GM19099 (cell line): ENCODE results near the gene MS4A5.

Source experiments
- POLR2A ChIP-seq: IDR thresholded peaks from 3 replicates; pipeline ENCODE4 v1.6.1; 2011; ENCODE audit warnings: low read depth; ENCODE audit not compliant: insufficient read length; ENCODE audit errors: extremely low read depth

Gene MS4A5

DNA sequence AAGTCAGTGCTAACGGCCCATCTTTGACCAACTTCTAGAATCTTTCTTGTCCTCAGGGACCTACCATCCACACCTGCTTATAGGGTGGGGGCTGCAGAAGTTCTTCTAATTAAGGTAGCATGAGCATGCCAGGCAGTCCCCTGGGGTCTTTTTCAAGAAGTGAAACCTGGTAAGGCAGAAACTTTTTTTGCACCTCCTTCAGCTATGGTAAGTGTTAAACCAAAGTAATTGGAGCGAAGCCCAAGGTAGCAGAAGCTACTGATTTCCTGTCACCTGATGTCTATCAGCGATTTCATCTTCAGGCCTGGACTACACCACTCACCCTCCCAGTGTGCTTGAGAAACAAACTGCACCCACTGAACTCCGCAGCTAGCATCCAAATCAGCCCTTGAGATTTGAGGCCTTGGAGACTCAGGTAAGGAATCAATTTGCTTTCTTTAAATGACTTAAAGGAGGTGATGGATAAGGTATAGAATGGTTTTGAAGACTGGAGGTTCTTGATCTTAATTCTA, 26.2 kb downstream of the MS4A5 start, which contains the start of gene MS4A1:
Gene MS4A1, plus strand, starts transcription at position 317 of the 512 bp plus-strand sequence. CDS start 6,528 bp downstream, outside the sequence.
- TF ChIP-seq POLR2A: peak; percentile 89

DNA sequence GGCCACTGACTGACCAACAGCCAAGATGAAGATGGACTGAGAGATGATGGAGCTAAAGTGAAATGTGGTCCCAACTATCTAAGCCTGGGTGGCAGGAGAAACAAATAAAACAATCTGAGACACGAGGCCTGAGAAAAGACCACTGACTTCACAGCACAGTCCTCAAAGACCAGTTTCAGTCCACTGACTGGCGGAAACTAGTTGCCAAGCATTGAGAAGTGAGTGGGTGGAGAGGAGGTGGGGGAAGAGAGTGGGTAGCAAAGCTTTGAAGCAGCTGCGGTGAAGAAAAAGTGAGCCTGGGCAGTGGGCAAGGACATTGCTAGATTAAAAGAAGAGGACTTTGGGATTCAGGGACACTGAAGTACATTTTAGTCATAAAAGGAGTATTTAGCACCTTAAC, 28.2 kb downstream of the MS4A5 start:
- peak; percentile 65 for TF ChIP-seq POLR2A

DNA sequence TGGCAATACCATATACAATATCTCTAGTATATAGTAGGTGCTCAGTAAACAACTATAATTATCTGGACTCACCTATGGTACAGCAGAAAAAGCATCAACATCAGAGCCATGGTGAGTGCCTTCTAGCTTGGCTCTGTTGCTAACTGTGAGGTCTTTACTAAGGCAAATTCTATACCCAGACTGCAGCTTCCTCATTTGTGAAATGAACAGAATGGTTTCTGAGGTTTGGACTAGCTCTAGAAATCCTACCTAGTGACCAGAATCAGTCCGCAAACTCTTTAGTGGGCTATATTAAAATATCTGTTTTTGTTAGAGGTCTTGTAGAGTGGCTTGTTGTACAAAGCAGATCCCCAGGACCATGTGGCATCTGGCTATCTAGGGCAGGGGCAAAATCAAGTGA, 30.0 kb downstream of the MS4A5 start:
- TF ChIP-seq POLR2A: no peak

DNA sequence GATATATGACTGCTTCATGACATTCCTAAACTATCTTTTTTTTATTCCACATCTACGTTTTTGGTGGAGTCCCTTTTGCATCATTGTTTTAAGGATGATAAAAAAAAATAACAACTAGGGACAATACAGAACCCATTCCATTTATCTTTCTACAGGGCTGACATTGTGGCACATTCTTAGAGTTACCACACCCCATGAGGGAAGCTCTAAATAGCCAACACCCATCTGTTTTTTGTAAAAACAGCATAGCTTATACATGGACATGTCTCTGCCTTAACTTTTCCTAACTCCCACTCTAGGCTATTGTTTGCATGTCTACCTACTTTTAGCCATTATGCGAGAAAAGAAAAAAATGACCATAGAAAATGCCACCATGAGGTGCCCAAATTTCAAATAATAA, 39.5 kb downstream of the MS4A5 start:
- TF ChIP-seq POLR2A: no peak

DNA sequence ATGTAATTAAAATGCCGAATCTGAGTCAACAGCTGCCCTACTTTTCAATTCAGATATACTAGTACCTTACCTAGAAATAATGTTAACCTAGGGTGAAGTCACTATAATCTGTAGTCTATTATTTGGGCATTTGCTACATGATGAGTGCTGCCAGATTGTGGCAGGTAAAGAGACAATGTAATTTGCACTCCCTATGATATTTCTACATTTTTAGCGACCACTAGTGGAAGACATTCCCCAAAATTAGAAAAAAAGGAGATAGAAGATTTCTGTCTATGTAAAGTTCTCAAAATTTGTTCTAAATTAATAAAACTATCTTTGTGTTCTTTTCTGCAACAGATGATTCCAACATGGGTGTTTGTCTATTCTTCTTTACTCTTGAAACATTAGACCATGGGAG, 40.4 kb downstream of the MS4A5 start:
- TF ChIP-seq POLR2A: no peak

DNA sequence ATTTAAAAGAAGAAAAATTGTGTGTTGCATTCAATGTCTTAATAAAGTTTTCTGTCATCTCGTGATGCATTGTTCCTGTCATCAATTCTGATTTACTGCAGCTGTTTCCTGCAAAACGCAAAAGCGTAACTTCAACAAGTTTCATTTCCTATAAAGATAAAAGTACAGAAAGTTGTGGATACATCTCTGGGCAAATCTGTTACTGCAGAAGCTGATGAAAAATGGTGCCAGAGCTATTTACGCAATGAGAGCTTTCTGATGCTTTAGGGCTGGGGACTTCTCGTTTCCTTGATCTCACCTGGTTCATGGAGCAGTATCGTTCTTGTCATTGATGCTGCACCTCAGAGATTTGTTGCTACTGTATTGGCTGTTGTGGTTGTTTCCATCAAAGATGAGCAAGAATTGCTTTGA, 47.7 kb downstream of the MS4A5 start:
- no peak for TF ChIP-seq POLR2A

DNA sequence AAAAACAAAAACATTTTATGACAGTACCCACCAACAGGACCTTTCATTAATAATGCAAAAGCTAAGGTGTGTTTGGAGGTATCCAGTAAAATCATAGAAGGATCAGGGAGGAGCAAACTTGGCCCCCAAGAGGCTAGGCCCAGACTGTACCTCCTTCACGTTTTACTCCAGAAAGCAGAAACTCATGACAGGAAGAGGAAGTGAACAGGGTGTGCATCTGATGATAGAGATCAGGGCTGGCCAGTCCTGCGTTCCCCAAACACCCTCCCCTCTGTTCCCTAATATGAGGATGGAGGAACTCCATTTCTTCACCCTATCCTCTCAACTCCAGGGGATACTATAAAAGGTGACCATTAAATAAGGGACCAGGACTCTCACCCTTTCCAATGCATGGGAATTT, 53.0 kb downstream of the MS4A5 start:
- peak; percentile 35 for TF ChIP-seq POLR2A

DNA sequence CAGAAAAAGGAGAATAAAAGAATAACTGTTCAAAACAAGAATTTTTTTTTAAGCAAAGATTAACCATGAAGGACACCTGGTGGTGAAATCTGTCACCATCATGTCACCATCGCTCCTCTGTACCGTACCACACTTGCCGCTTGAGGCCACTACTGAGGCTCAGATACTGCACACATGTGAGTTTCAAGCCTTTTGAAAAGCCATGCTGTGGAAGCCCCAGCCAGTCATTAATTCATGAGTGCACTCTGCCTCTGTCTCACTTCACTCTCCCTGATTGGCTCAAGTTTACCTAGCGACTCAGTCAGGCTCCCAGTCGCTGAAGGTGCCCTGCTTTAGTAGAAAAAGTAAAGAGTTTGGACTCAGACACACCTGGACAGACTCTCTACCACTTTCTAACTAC, 56.6 kb downstream of the MS4A5 start:
- no peak for TF ChIP-seq POLR2A

DNA sequence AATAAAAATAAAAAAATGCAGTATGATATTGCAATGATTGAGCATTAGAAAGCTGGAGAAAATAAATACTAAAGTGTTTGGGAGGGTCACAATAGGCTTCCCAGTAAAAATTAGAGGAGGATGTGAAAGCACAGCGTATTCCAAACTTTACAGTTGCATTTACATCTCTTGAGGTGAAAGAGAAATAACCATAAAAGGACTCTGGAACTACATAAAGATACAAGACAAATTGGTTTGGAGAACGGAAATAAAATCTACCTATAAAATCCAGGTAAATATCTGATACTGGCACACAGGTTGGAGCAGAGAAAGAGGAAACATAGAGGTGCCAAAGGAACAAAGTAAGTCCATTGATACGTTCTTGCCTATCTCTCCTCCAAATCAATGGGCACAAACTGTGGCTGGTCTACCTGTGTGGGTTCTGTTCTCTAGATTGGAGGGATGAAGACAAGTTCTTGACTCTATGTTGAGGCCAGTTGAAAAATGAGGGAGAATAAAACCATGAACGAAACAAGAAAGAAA, 63.2 kb downstream of the MS4A5 start, which contains the start of gene MS4A12:
Gene MS4A12, plus strand, starts transcription at position 291 of the 522 bp plus-strand sequence. CDS start 4,541 bp downstream, outside the sequence.
- TF ChIP-seq POLR2A: no peak

DNA sequence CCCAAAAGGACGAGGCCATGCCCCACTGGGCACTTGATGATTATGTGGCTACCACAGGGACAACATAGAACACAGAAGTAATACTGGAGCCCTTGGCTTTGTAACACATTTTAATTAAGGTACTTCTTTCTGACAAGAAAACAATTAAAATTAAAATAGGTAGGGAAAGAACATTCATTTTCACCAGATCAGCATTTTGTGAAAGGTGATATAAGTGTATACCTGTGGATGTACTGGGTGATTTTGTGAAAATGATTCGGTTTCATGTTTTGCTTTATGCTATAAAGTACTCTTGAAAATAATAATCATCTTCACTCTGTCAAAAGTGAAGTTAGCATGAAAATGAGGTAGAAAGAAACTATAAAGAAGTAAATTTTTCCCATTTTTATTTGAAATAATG, 64.1 kb downstream of the MS4A5 start:
- TF ChIP-seq POLR2A: no peak
